Measurements from ENCODE around the gene LPA.
"Not testable (repeated sequence)": the region's sequence is repeated elsewhere in the genome, so short reads cannot be mapped to it uniquely, and the experiment has no call there.

LPA gene, protein sequence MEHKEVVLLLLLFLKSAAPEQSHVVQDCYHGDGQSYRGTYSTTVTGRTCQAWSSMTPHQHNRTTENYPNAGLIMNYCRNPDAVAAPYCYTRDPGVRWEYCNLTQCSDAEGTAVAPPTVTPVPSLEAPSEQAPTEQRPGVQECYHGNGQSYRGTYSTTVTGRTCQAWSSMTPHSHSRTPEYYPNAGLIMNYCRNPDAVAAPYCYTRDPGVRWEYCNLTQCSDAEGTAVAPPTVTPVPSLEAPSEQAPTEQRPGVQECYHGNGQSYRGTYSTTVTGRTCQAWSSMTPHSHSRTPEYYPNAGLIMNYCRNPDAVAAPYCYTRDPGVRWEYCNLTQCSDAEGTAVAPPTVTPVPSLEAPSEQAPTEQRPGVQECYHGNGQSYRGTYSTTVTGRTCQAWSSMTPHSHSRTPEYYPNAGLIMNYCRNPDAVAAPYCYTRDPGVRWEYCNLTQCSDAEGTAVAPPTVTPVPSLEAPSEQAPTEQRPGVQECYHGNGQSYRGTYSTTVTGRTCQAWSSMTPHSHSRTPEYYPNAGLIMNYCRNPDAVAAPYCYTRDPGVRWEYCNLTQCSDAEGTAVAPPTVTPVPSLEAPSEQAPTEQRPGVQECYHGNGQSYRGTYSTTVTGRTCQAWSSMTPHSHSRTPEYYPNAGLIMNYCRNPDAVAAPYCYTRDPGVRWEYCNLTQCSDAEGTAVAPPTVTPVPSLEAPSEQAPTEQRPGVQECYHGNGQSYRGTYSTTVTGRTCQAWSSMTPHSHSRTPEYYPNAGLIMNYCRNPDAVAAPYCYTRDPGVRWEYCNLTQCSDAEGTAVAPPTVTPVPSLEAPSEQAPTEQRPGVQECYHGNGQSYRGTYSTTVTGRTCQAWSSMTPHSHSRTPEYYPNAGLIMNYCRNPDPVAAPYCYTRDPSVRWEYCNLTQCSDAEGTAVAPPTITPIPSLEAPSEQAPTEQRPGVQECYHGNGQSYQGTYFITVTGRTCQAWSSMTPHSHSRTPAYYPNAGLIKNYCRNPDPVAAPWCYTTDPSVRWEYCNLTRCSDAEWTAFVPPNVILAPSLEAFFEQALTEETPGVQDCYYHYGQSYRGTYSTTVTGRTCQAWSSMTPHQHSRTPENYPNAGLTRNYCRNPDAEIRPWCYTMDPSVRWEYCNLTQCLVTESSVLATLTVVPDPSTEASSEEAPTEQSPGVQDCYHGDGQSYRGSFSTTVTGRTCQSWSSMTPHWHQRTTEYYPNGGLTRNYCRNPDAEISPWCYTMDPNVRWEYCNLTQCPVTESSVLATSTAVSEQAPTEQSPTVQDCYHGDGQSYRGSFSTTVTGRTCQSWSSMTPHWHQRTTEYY (N-terminal part only)

DNA sequence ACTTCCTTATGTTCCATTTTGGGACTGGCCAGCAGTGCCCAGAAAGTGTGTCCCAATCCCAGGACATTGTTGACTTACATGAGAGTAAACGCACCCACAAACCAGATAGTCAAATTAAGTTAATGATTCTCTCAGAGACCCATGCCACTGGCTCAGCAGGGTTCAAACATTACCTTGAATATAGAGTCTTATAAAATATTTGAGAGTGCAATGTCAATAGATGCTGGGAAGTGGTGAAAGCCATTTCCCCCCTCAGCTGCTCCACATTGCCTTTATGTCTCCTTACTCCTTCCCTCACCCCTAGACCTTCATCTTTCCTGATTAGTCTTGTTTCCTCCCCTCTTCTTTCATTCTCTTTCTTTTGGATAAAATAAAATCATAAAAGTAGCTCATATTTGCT is at the start of gene LPA:
TSS of gene LPA (minus strand) at position 78 of the 400 bp plus-strand sequence. CDS start at position 17, 61 bp downstream.
- H3K4me1 Mint-ChIP-seq (ENCODE audit: low read depth); H3K36me3 Mint-ChIP-seq (ENCODE audit: low read depth); H3K27ac Mint-ChIP-seq; H3K4me3 Mint-ChIP-seq; H3K27me3 Mint-ChIP-seq; H3K9me3 Mint-ChIP-seq: not testable (repeated sequence)

DNA sequence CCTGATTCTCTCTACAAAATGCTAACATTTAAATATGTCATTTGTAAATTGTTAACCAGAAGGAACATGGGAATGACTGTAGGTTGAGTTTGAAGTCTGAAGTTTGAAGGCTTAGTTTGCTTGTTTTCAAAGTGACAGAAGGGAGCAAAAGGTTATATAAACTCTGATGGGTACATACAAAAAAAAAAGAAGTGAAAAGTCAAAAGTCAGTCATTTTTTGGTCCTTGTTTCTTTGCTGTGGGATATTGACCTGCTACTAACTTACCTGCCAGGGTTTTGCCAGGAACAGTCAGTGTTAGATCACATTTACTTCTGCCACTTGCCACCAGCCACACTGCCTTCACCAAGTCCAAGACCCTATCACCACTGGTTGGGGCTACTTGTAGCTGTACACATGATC is 44.9 kb upstream of the LPA start:
- peaks cover 16% of the 10 kb centered on the region for H3K27me3 Mint-ChIP-seq
- H3K9me3 Mint-ChIP-seq; H3K27ac Mint-ChIP-seq; H3K4me3 Mint-ChIP-seq; H3K36me3 Mint-ChIP-seq (ENCODE audit: low read depth); H3K4me1 Mint-ChIP-seq (ENCODE audit: low read depth): not testable (repeated sequence)

DNA sequence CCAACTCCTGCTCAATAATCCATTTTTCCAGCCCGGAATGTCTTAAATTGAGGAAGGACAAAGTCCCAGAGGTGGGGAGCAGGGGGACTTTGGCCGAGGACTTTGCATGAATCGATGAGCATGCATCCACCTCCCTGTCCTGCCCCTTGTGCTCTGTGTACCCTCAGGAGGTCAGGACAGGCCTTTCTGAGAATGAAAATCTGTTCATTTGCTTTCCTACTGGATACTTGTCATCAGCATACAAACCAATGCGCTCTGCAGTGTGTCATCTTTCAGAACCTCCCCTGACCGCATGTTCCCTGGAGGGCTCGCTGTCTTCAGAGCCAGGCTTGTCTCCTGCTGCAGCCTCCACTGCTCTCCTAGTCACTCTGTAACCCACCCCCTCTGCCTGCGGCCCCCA is 40.6 kb upstream of the LPA start:
- peaks cover 21% of the 10 kb centered on the region for H3K27me3 Mint-ChIP-seq
- not testable (repeated sequence) for H3K36me3 Mint-ChIP-seq (ENCODE audit: low read depth); H3K4me1 Mint-ChIP-seq (ENCODE audit: low read depth); H3K9me3 Mint-ChIP-seq; H3K4me3 Mint-ChIP-seq; H3K27ac Mint-ChIP-seq

DNA sequence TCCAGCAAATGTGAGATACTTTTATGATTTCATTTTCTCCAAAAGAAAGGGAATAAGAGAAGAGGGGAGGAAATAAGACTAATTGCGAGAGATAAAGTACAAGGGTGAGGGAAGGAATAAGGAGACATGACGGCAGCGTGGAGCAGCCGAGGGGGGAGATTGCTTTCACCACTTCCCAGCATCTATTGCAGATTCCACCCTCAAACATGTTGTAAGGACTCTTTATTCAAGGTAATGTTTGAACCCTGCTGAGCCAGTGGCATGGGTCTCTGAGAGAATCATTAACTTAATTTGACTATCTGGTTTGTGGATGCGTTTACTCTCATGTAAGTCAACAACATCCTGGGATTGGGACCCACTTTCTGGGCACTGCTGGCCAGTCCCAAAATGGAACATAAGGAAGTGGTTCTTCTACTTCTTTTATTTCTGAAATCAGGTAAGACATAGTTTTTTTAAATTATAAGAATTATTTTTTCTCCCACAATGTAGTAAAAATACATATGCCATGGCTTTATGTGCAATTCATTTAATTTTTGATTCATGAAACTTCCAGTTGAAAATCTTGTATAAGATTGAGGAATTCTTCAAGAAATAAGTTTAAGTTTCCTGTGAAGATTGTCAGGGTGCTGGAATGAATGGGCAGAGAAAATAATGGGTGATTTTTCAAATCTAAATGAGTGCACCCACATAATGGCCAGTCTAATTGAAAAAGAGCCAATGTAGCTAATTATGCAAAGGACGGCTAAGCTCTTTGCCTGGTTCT is 38.0 kb upstream of the LPA start, which contains the start of gene PLG:
TSS of gene PLG (plus strand) at position 327 of the 763 bp plus-strand sequence. CDS start at position 388, 61 bp downstream.
- not testable (repeated sequence) for H3K27ac Mint-ChIP-seq; H3K4me3 Mint-ChIP-seq; H3K36me3 Mint-ChIP-seq (ENCODE audit: low read depth); H3K4me1 Mint-ChIP-seq (ENCODE audit: low read depth); H3K9me3 Mint-ChIP-seq
- peaks cover 25% of the 10 kb centered on the region for H3K27me3 Mint-ChIP-seq

DNA sequence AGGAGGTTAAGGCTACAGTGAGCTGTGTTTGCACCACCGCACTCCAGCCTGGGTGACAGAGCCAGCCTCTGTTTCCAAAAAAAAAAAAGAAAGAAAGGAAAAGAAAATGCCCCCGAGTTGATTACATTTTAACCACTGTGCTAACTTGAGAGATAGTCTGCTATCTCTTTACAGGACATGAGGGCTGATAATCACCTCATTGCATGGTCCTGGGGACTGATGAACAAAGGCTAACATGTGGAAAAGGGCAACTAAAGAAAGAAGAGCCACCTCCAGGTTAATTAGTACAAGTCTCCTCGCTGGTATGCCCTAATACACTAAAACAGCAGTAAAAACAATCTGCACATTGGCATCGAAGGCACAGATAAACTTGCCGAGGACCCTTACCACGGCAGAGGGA is 33.8 kb upstream of the LPA start:
- Mint-ChIP-seq H3K9me3 (no peaks in the 10 kb centered on the region), H3K4me1 (ENCODE audit: low read depth) (no peaks in the 10 kb centered on the region), H3K27me3 (peaks cover 12% of the 10 kb centered on the region), H3K4me3 (no peak overlapping the region), H3K36me3 (ENCODE audit: low read depth) (no peaks in the 10 kb centered on the region), H3K27ac (no peak overlapping the region)

- not testable (repeated sequence) for H3K36me3 Mint-ChIP-seq (ENCODE audit: low read depth); H3K27ac Mint-ChIP-seq; H3K4me3 Mint-ChIP-seq; H3K9me3 Mint-ChIP-seq; H3K4me1 Mint-ChIP-seq (ENCODE audit: low read depth); H3K27me3 Mint-ChIP-seq
These were observed 32.8 kb upstream of the LPA start for GRCh38 chr6:160696884-160697283.

DNA sequence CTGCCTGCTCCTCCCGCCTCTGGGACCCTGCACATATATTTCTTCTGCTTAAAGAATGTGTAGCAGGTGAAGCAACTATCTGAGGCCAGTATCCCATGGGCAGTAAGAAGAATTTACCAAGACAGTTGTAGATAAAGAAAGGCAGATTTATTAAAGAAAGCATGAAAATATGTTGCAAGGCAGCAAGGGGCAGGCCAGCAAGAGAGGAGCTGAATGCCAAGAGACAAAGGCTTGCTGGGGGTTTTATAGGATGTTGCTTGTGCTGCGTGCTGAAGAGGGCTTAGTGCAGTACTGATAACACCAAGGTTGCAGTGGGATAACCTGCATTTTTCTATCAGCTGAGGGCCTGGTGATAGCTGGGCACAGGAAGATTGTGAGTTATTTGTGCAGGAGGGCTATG is 31.5 kb upstream of the LPA start:
- H3K4me1 Mint-ChIP-seq (ENCODE audit: low read depth); H3K9me3 Mint-ChIP-seq; H3K27me3 Mint-ChIP-seq; H3K27ac Mint-ChIP-seq; H3K36me3 Mint-ChIP-seq (ENCODE audit: low read depth); H3K4me3 Mint-ChIP-seq: not testable (repeated sequence)

DNA sequence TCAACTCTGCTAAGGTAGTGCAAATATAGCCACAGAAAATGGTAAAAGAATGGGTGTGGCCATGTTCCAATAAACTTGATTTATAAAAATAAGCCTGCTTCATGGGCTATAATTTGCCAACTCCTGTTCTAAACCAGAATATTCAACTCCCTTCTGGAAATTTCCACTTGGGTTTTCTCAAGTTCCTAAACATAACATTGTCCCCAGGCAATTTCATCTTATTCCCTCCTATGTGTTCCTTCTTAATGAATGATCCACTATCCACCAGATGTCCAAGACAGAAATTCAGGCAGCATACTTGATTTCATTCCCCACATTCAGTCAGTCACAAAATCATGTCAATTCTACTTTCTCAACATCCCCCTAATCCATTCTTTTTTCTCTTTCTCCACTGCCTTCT is 30.9 kb upstream of the LPA start:
- not testable (repeated sequence) for H3K27ac Mint-ChIP-seq; H3K4me3 Mint-ChIP-seq; H3K36me3 Mint-ChIP-seq (ENCODE audit: low read depth)

DNA sequence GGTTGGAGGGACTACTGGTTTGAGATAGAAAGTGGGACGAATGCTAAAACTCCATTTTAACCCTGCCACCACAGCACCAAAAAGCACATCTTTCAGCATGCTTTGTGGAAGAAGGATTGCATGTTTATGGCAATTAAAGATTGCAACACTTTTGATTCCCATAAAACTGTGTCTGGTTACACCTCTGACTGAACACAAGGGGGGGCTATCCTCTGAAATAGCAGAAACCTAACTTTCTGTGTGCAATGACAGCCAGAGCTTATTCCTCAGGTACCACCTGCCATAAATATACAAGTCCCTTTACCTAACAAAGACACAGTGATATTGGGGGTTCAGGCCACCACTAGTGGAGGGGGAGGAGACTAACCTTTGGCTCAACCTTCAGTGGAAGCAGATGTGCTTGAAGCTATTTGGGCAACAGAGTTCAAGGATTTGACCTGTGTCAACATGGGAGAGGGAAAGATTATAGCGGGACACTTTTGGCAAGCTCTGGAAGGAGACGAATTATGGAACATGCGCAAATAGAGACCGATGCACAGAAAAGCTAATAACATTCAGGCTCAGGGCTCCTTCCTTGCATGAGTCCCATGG is 28.4 kb upstream of the LPA start:
- Mint-ChIP-seq H3K4me3 (no peak overlapping the region), H3K27ac (no peak overlapping the region), H3K9me3 (no peaks in the 10 kb centered on the region), H3K36me3 (ENCODE audit: low read depth) (no peaks in the 10 kb centered on the region), H3K27me3 (no peaks in the 10 kb centered on the region), H3K4me1 (ENCODE audit: low read depth) (no peaks in the 10 kb centered on the region)

More for the DNA sequence above, 30.9 kb upstream of the LPA start:
- not testable (repeated sequence) for H3K27me3 Mint-ChIP-seq; H3K4me1 Mint-ChIP-seq (ENCODE audit: low read depth); H3K9me3 Mint-ChIP-seq

GRCh38 chr6:160691617-160692016 is 27.5 kb upstream of the LPA start:
- Mint-ChIP-seq H3K36me3 (ENCODE audit: low read depth) (no peaks in the 10 kb centered on the region), H3K9me3 (no peaks in the 10 kb centered on the region), H3K27ac (no peak overlapping the region), H3K4me3 (no peak overlapping the region), H3K27me3 (no peaks in the 10 kb centered on the region), H3K4me1 (ENCODE audit: low read depth) (no peaks in the 10 kb centered on the region)

- H3K4me1 Mint-ChIP-seq (ENCODE audit: low read depth), result no peaks in the 10 kb centered on the region
- H3K36me3 Mint-ChIP-seq (ENCODE audit: low read depth), result no peaks in the 10 kb centered on the region
- H3K9me3 Mint-ChIP-seq, result no peaks in the 10 kb centered on the region
- H3K27ac Mint-ChIP-seq, result no peak overlapping the region
- H3K27me3 Mint-ChIP-seq, result no peaks in the 10 kb centered on the region
- H3K4me3 Mint-ChIP-seq, result no peak overlapping the region
These were observed 26.4 kb upstream of the LPA start for GRCh38 chr6:160690458-160690857.

GRCh38 chr6:160685762-160686450 is 21.8 kb upstream of the LPA start:
- no peaks in the 10 kb centered on the region for H3K27me3 Mint-ChIP-seq
- no peaks in the 10 kb centered on the region for H3K4me1 Mint-ChIP-seq (ENCODE audit: low read depth)
- no peak overlapping the region for H3K27ac Mint-ChIP-seq
- H3K4me3 Mint-ChIP-seq, result no peak overlapping the region
- H3K9me3 Mint-ChIP-seq, result no peaks in the 10 kb centered on the region
- no peaks in the 10 kb centered on the region for H3K36me3 Mint-ChIP-seq (ENCODE audit: low read depth)

DNA sequence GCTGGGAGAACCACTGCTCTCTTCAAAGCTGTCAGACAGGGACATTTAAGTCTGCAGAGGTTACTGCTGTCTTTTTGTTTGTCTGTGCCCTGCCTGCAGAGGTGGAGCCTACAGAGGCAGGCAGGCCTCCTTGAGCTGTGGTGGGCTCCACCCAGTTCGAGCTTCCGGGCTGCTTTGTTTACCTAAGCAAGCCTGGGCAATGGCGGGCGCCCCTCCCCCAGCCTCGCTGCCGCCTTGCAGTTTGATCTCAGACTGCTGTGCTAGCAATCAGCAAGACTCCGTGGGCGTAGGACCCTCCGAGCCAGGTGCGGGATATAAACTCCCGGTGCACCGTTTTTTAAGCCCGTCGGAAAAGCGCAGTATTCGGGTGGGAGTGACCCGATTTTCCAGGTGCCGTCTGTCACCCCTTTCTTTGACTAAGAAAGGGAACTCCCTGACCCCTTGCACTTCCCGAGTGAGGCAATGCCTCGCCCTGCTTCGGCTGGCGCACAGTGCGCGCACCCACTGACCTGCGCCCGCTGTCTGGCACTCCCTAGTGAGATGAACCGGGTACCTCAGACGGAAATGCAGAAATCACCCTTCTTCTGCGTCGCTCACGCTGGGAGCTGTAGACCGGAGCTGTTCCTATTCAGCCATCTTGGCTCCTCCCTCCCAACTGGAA is 21.2 kb upstream of the LPA start:
- H3K36me3 Mint-ChIP-seq (ENCODE audit: low read depth); H3K27ac Mint-ChIP-seq; H3K27me3 Mint-ChIP-seq; H3K9me3 Mint-ChIP-seq; H3K4me1 Mint-ChIP-seq (ENCODE audit: low read depth); H3K4me3 Mint-ChIP-seq: not testable (repeated sequence)

Data from stimulated activated naive CD8-positive, alpha-beta T cell treated with anti-CD3 and anti-CD28 coated beads, Interleukin-15, Interleukin-2, amounts not matched to agents 100 ng/mL and 50 ng/mL, for 24 hours (primary cell).